Measurements from ENCODE around the gene SUPT6H. TPM values are rescaled to one million over a fixed set of nuclear protein-coding genes. Genes with fewer than 3 reads are reported as not detected.
A peak's percentile ranks its signal among the peaks of the same experiment; 100 is the strongest.

Gene SUPT6H
- polyA plus RNA-seq, 1 of the 3 experiments (the other 2 are of a cell fraction): 26.9 TPM

DNA sequence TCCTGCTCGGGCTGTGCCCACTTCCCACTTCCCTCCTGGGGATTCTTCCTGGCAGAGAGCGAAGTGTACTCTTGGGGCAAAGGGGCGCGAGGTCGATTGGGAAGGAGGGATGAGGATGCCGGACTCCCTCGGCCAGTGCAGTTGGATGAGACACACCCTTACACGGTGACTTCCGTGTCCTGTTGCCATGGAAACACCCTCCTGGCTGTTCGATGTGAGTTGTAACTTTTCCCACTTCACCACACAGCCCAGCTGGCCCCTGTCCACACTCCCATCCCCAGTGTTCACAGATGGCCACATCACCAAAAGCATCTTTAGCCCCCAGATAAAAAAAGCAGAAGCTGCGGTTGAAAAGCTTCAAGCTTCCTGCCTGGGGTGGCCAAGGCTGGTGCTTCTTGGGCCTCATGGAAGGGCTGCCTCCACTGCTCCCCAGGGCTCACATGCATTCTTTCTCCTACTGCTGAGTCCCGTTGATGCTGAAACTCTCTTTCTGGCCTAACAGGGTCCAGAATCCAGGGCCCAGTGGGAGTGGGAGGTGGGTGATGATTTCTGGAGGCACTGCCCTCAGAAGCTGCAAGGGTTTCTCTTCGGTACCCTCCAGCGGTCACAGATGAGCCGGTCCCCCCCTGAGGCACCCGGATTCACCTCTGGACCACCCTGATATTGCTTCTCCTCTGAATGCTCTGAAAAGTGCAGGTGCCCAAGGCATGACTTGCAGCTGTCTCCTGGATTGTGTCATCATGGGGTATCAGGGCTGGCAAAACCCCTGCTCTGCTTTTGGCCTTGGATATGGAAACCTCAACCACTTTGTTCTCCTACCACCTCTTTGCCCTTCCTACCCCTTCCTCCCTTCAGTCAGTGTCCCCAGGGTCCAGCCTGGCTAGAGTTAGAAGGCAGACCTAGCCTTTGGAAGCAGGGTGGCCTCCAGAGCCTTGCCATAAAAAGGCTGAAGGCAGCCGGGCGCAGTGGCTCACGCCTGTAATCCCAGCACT lies 79.6 kb downstream of the SUPT6H start:
- Histone ChIP-seq H2AFZ (ENCODE audit: low read depth) (no peak overlapping the region), H3K4me2 (peak overlapping the region; percentile 99; the same call in 1 of the 2 replicates), H3K9ac (no peak overlapping the region), H3F3A (replicated peaks; ENCODE audit: insufficient read depth) (peaks cover 21% of the 10 kb centered on the region), H3K27ac (ENCODE audit: low read depth in 2 of 2, low read length in 1 of 2) (peak overlapping the region; percentile 97 to 98), H3K4me1 (ENCODE audit: control insufficient read depth in 1 of 2, insufficient read depth in 2 of 2, low read depth in 1 of 2, low read length in 1 of 2) (peaks cover 18 to 31% of the 10 kb centered on the region in 2 experiments; a peak in 3 of 4 replicates), H3K36me3 (replicated peaks in 1 of 2; ENCODE audit: control insufficient read depth in 1 of 2, insufficient read depth in 2 of 2, low read length in 1 of 2) (peaks cover 0 to under 1% of the 10 kb centered on the region in 2 experiments), H3K79me2 (ENCODE audit: insufficient read depth) (peaks cover 32% of the 10 kb centered on the region), H3K27me3 (ENCODE audit: insufficient read depth) (no peaks in the 10 kb centered on the region), H3K9me2 (no peaks in the 10 kb centered on the region), H4K20me1 (ENCODE audit: insufficient read depth) (peaks cover 24% of the 10 kb centered on the region), H3K9me3 (no peaks in the 10 kb centered on the region), H3K4me3 (ENCODE audit: low read depth in 2 of 2, low read length in 1 of 2) (no peak overlapping the region)
- POLR2A ChIA-PET: interaction anchor here (6.5 kb wide), 1 partner anchor 14 kb away, joined by 90 read pairs; the partner anchor contains the start of genes NEK8 and TLCD1
- CTCF ChIA-PET: interaction anchor here (0.8 to 20.4 kb wide), 5 partner anchors 8 to 212 kb away, joined by 3 to 612 read pairs (median 3); partner anchors contain the start of genes NEK8, RPL23A and TLCD1
- WGBS (ENCODE audit: low lambda C conversion rate): 94% methylated on average over 18 of the region's 19 CpGs
- no peak for TF ChIP-seq FOXM1 (IDR thresholded peaks at IDR 0.05; ENCODE audit: low read depth)
- no peak for TF ChIP-seq POLR2AphosphoS5 (IDR thresholded peaks at IDR 0.05; ENCODE audit: low read depth, low read length)
- no peak for TF ChIP-seq EP300 (IDR thresholded peaks at IDR 0.05; ENCODE audit: borderline replicate concordance in 1 of 2, low read depth in 1 of 2, low read length in 1 of 2)
- TF ChIP-seq ELF1 (IDR thresholded peaks at IDR 0.05): no peak
- no peak for TF ChIP-seq JUND (IDR thresholded peaks at IDR 0.05)
- no peak for TF ChIP-seq SMC3 (IDR thresholded peaks at IDR 0.05; ENCODE audit: low read depth, low read length)
- no peak for DNase-seq

DNA sequence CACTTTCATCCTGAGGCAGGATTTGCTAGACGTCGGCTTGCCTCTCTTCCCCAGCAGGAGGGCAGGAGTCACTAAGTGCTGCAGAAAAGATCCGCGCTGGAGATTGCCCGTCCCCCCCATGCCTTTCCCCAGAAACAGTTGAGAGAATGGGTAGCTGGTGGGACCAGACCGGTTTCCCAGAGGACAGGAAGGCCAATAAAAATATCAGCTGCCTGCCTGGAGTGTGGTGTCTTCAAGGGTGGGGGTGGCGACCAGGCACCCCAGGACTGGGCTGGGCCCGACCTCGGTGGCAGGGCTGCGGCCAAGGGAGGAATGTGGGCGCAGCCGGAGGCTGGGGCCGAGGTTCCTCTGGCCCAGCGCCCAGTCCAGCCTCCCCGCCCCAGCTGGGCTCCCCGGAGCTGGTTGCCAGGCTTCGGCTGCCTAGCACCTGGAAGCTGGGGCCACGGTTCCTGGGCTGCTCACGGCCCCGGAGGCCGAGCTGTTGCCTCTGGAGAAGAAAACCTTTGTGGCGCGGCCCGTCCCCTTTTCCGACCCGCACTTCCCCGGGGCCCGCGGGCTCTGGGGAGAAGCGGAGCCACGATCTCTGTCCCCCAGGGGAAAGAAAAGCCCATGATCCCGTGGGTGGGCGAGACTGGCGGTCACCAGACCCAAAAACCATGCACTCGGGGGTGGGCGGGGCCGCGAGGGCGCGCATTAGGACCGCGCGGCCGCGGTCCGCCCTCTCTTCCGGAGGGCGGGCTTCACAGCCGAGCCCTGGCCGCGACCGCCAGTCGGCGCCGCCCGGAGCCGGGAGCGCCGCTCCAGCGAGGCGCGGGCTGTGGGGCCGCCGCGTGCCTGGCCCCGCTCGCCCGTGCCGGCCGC lies 81.5 kb downstream of the SUPT6H start, which contains the start of gene TRAF4:
TSS of gene TRAF4 (plus strand) at position 769 of the 861 bp plus-strand sequence. CDS start 102 bp downstream, outside the sequence.
- Histone ChIP-seq H2AFZ (ENCODE audit: low read depth) (peak within 1 kb of the TSS; percentile 81), H3K9me3 (no peaks in the 10 kb centered on the region), H3K27me3 (ENCODE audit: insufficient read depth) (no peaks in the 10 kb centered on the region), H3K4me3 (ENCODE audit: low read depth in 2 of 2, low read length in 1 of 2) (peak within 1 kb of the TSS; percentile 83 to 95), H3K9me2 (no peaks in the 10 kb centered on the region), H3K79me2 (ENCODE audit: insufficient read depth) (peaks cover 47% of the 10 kb centered on the region), H3K4me1 (ENCODE audit: control insufficient read depth in 1 of 2, insufficient read depth in 2 of 2, low read depth in 1 of 2, low read length in 1 of 2) (peaks cover 23 to 46% of the 10 kb centered on the region in 2 experiments; a peak in 3 of 4 replicates), H3F3A (replicated peaks; ENCODE audit: insufficient read depth) (peaks cover 27% of the 10 kb centered on the region), H3K27ac (ENCODE audit: low read depth in 2 of 2, low read length in 1 of 2) (peak within 1 kb of the TSS; percentile 97 to 98), H3K36me3 (replicated peaks in 1 of 2; ENCODE audit: control insufficient read depth in 1 of 2, insufficient read depth in 2 of 2, low read length in 1 of 2) (peaks cover 9 to 19% of the 10 kb centered on the region in 2 experiments), H3K9ac (peak within 1 kb of the TSS; percentile 91), H3K4me2 (peak within 1 kb of the TSS; percentile 99), H4K20me1 (ENCODE audit: insufficient read depth) (peaks cover 38% of the 10 kb centered on the region)
- 1% methylated on average over 40 of the region's 70 CpGs for WGBS (ENCODE audit: low lambda C conversion rate)
- DNase-seq: peak; percentile 92
- CTCF ChIA-PET: interaction anchor here (0.7 to 20.4 kb wide), 5 partner anchors 11 to 374 kb away, joined by 3 to 612 read pairs (median 4); partner anchors contain the start of genes NEK8, RPL23A and TLCD1
- POLR2A ChIA-PET: interaction anchor here (0.6 to 6.6 kb wide), 8 partner anchors 8 to 69 kb away, joined by 3 to 90 read pairs (median 4); partner anchors contain the start of genes NEK8, RPL23A and TLCD1
- TF ChIP-seq, protein P1, sequence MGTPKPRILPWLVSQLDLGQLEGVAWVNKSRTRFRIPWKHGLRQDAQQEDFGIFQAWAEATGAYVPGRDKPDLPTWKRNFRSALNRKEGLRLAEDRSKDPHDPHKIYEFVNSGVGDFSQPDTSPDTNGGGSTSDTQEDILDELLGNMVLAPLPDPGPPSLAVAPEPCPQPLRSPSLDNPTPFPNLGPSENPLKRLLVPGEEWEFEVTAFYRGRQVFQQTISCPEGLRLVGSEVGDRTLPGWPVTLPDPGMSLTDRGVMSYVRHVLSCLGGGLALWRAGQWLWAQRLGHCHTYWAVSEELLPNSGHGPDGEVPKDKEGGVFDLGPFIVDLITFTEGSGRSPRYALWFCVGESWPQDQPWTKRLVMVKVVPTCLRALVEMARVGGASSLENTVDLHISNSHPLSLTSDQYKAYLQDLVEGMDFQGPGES (IDR thresholded peaks at IDR 0.05; ENCODE audit: low read depth, low read length): no peak
- TF ChIP-seq SMC3 (IDR thresholded peaks at IDR 0.05; ENCODE audit: low read depth, low read length) (0 out of 2 replicates have a peak, but pooled peaks have one; percentile 19), RAD21 (IDR thresholded peaks at IDR 0.05; ENCODE audit: low read length) (0 out of 2 replicates have a peak, but pooled peaks have one; percentile 10), EP300 (IDR thresholded peaks at IDR 0.05; ENCODE audit: borderline replicate concordance in 1 of 2, low read depth in 1 of 2, low read length in 1 of 2) (0 out of 4 replicates have a peak, but pooled peaks of 1 of the 2 experiments have one; percentile 2), FOSL2 (IDR thresholded peaks at IDR 0.05; ENCODE audit: borderline replicate concordance, low read depth) (no peak), GATA2 (CRISPR knock-in tag; IDR thresholded peaks at IDR 0.05) (peak; percentile 89), NFIC (IDR thresholded peaks at IDR 0.05; ENCODE audit: borderline replicate concordance) (peak; percentile 82), FOXM1 (IDR thresholded peaks at IDR 0.05; ENCODE audit: low read depth) (no peak), NRF1 (IDR thresholded peaks at IDR 0.05; ENCODE audit: low read depth, low read length) (no peak), RFX5 (IDR thresholded peaks at IDR 0.05; ENCODE audit: low read length) (0 out of 2 replicates have a peak, but pooled peaks have one; percentile 45), JUND (IDR thresholded peaks at IDR 0.05) (no peak; the same call in 1 of the 2 replicates)
- TF ChIP-seq, protein P2, sequence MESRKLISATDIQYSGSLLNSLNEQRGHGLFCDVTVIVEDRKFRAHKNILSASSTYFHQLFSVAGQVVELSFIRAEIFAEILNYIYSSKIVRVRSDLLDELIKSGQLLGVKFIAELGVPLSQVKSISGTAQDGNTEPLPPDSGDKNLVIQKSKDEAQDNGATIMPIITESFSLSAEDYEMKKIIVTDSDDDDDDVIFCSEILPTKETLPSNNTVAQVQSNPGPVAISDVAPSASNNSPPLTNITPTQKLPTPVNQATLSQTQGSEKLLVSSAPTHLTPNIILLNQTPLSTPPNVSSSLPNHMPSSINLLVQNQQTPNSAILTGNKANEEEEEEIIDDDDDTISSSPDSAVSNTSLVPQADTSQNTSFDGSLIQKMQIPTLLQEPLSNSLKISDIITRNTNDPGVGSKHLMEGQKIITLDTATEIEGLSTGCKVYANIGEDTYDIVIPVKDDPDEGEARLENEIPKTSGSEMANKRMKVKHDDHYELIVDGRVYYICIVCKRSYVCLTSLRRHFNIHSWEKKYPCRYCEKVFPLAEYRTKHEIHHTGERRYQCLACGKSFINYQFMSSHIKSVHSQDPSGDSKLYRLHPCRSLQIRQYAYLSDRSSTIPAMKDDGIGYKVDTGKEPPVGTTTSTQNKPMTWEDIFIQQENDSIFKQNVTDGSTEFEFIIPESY (IDR thresholded peaks at IDR 0.05; ENCODE audit: borderline replicate concordance, low read depth): no peak
- TF ChIP-seq, protein P3, sequence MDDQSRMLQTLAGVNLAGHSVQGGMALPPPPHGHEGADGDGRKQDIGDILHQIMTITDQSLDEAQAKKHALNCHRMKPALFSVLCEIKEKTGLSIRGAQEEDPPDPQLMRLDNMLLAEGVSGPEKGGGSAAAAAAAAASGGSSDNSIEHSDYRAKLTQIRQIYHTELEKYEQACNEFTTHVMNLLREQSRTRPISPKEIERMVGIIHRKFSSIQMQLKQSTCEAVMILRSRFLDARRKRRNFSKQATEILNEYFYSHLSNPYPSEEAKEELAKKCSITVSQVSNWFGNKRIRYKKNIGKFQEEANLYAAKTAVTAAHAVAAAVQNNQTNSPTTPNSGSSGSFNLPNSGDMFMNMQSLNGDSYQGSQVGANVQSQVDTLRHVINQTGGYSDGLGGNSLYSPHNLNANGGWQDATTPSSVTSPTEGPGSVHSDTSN (IDR thresholded peaks at IDR 0.05): peak; percentile 23
- TF ChIP-seq, protein P4, sequence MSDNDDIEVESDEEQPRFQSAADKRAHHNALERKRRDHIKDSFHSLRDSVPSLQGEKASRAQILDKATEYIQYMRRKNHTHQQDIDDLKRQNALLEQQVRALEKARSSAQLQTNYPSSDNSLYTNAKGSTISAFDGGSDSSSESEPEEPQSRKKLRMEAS (IDR thresholded peaks at IDR 0.05; ENCODE audit: low read depth): peak; percentile 77
- TF ChIP-seq, protein P5, sequence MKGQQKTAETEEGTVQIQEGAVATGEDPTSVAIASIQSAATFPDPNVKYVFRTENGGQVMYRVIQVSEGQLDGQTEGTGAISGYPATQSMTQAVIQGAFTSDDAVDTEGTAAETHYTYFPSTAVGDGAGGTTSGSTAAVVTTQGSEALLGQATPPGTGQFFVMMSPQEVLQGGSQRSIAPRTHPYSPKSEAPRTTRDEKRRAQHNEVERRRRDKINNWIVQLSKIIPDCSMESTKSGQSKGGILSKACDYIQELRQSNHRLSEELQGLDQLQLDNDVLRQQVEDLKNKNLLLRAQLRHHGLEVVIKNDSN (IDR thresholded peaks at IDR 0.05; ENCODE audit: borderline replicate concordance, low read depth): no peak
